ENCODE results near the gene SRSF1.
A peak's percentile ranks its signal among the peaks of the same experiment; 100 is the strongest.
"Not testable (repeated sequence)": the region's sequence is repeated elsewhere in the genome, so short reads cannot be mapped to it uniquely, and the experiment has no call there.

Gene SRSF1

GRCh38 chr17:58006924-58007780 lies at the start of gene SRSF1:
Gene SRSF1 (minus strand): TSS chr17:58007246. CDS start chr17:58007137, 109 bp downstream.
- DNase-seq (ENCODE audit: low read depth), result peak; percentile 97

GRCh38 chr17:58056476-58056875 lies 49.4 kb upstream of the SRSF1 start:
- no peak for DNase-seq (ENCODE audit: low read depth)

GRCh38 chr17:58054641-58055040 lies 47.6 kb upstream of the SRSF1 start:
- no peak for DNase-seq (ENCODE audit: low read depth)

- DNase-seq (ENCODE audit: low read depth), result no peak
Measured at GRCh38 chr17:58052945-58053715, 46.1 kb upstream of the SRSF1 start.

- DNase-seq (ENCODE audit: low read depth), result no peak
Measured at GRCh38 chr17:58052407-58052806, 45.4 kb upstream of the SRSF1 start.

GRCh38 chr17:58051468-58051867 lies 44.4 kb upstream of the SRSF1 start:
- no peak for DNase-seq (ENCODE audit: low read depth)

- no peak for DNase-seq (ENCODE audit: low read depth)
Measured at GRCh38 chr17:58050966-58051365, 43.9 kb upstream of the SRSF1 start.

GRCh38 chr17:58049533-58049932 lies 42.5 kb upstream of the SRSF1 start:
- DNase-seq (ENCODE audit: low read depth), result no peak

- DNase-seq (ENCODE audit: low read depth), result no peak
Measured at GRCh38 chr17:58047376-58048150, 40.5 kb upstream of the SRSF1 start.

GRCh38 chr17:58046239-58047094 lies 39.4 kb upstream of the SRSF1 start:
- no peak for DNase-seq (ENCODE audit: low read depth)

- not testable (repeated sequence) for DNase-seq (ENCODE audit: low read depth)
Measured at GRCh38 chr17:58044256-58044655, 37.2 kb upstream of the SRSF1 start.

GRCh38 chr17:58043221-58044181 lies 36.5 kb upstream of the SRSF1 start:
- no peak for DNase-seq (ENCODE audit: low read depth)

- DNase-seq (ENCODE audit: low read depth), result no peak
Measured at GRCh38 chr17:58041161-58041560, 34.1 kb upstream of the SRSF1 start.

GRCh38 chr17:58040386-58040785 lies 33.3 kb upstream of the SRSF1 start:
- no peak for DNase-seq (ENCODE audit: low read depth)

GRCh38 chr17:58039975-58040374 lies 32.9 kb upstream of the SRSF1 start:
- no peak for DNase-seq (ENCODE audit: low read depth)

- DNase-seq (ENCODE audit: low read depth), result no peak
Measured at GRCh38 chr17:58032691-58033415, 25.8 kb upstream of the SRSF1 start.

GRCh38 chr17:58028578-58028977 lies 21.5 kb upstream of the SRSF1 start:
- DNase-seq (ENCODE audit: low read depth), result no peak

GRCh38 chr17:58020401-58020800 lies 13.4 kb upstream of the SRSF1 start:
- DNase-seq (ENCODE audit: low read depth), result no peak

GRCh38 chr17:58019521-58019920 lies 12.5 kb upstream of the SRSF1 start:
- no peak for DNase-seq (ENCODE audit: low read depth)

GRCh38 chr17:58019039-58019438 lies 12.0 kb upstream of the SRSF1 start:
- DNase-seq (ENCODE audit: low read depth), result no peak
